HUDEP-2 (cell line): ENCODE measurements around the gene CLEC9A.
A peak's percentile ranks its signal among the peaks of the same experiment; 100 is the strongest.

ENCODE experiments used
- DNase-seq, 76 experiments: peaks; one replicate each; lab custom pipeline; 2025; ENCODE audit not compliant: unreplicated experiment in 76 of 76; lab: John Stamatoyannopoulos, UW

Gene CLEC9A

DNA sequence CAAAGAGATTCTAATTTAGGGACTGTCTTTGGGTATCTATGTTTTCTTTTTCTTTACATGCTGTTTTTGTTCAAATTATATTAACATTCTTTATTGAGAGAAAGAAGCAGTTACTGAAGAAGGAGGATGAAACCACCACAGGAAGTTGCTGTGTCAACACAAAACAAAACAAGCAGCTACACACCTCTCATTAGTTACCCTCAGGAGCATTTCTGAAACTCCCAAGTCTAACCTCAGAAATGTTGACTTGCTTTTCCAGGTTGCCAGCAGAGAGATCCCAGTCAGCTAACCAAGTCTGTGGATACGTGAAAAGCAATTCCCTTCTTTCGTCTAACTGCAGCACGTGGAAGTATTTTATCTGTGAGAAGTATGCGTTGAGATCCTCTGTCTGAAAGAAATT is 34.8 kb downstream of the CLEC9A start:
- no peak for DNase-seq

DNA sequence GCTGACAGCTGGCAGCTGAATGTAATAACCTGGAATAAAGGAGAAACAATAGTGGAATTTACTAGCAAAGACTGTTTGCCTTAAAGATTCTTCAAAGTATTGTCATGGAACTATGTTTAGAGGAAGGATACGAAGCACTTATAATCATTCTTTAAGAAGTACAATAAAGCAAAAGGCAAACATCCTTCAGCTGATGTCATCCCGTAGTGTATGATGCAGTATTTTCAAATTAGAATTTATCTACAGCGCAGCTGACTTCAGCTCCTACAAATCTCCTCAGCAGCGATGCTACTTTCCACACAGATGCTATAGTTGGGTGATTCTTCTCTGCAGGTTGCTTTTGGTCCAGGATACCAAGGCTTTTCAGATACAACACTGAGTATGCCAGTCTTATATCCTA is 36.8 kb downstream of the CLEC9A start:
- DNase-seq, result no peak

- no peak for DNase-seq
These were observed 37.5 kb downstream of the CLEC9A start for GRCh38 chr12:10067942-10068341.

DNA sequence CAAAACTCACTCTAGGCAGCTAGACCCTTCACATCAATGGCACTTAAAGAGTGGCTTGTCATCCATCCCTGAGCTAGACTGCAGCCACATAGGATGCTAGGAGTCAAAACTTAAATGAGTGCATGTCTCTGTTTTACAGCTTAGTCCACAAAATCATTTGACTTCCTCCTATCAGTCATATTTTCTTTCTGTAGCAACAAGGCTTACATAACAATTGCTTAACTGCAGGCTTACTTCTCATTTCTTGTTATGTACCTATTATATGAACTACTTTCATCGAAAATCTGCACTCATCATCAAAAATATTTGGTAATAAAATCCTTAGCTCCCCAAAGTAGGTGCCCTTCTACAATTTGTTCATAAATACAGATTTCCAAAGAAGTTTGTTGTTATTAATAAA is 38.2 kb downstream of the CLEC9A start:
- no peak for DNase-seq

DNA sequence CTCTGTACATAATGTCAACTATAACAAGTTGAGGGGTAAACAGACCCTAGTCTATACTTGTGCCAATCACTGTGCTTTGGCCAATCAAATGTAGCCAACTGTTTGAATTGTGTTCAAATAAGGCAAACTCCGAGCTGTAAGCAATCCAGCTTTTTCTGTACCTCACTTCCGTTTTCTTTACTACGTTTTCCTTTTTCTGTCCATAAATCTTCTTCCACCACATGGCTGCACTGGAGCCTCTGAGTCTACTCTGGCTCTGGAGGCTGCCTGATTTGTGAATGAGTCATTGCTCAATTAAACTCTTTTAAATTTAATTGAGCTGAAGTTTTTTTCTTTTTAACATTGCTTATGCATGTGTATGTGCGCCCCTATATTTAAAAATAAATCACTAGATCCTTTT is 38.6 kb downstream of the CLEC9A start:
- no peak for DNase-seq

GRCh38 chr12:10069976-10070375 is 39.5 kb downstream of the CLEC9A start:
- DNase-seq, result no peak

DNA sequence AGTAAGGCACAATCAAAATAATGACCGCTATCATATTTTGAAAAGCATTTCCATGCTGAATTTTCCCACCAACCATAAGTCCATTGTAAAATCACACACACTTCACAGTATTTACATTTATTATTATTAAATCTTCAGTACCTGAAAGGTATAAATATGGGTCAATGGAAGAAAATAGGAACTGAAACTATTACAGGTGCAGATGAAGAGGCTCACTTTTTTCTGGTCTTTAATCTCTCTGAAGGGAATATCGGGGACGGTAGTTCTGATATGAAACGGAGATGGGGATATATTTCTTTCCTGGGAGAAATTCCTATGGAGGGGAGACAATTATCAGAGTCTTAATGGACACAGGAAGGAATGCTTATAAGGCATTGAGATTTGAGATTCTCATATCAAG is 39.9 kb downstream of the CLEC9A start:
- DNase-seq, result no peak

- DNase-seq, result peak in 1 of 76 experiments; percentile 2
These were observed 41.6 kb downstream of the CLEC9A start for GRCh38 chr12:10072131-10072530.

DNA sequence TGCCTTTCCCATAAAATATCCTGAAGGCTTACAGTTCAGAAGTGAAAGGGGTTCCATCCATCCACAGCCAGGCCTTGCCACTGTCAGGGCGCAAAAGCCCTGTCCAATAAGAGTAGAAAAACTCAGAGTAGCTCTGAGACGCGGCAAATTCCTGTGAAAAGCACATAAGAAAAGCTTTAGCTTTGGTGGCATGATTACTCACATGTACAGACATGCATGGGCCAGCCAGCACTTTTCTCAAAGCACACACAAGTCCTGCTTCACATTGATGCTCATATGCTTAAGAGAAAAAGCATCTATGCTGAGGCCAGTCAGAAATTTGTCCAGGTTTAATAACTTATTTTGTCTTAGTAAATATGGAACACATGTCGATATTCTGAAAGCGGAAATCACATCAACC is 42.8 kb downstream of the CLEC9A start:
- no peak for DNase-seq

- no peak for DNase-seq
These were observed 45.0 kb downstream of the CLEC9A start for GRCh38 chr12:10075451-10075850.

- no peak for DNase-seq
These were observed 51.8 kb downstream of the CLEC9A start for GRCh38 chr12:10082117-10082874.

GRCh38 chr12:10084733-10085132 is 54.3 kb downstream of the CLEC9A start:
- no peak for DNase-seq

DNA sequence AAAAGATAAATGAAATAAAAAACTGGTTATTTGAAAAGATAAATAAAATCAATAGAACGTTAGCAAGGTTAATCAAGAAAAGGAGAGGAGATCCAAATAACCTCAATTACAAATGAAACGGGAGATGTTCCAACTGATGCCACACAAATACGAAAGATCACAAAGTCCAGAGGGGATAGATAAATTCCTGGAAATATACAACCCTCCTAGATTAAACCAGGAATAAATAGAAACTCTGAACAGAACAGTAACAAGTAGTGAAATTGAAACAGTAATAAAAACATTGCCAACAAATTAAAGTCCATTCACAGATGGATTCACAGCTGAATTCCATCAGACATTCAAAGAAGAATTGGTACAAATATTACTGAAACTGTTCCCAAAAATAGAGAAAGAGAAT is 55.9 kb downstream of the CLEC9A start:
- no peak for DNase-seq

DNA sequence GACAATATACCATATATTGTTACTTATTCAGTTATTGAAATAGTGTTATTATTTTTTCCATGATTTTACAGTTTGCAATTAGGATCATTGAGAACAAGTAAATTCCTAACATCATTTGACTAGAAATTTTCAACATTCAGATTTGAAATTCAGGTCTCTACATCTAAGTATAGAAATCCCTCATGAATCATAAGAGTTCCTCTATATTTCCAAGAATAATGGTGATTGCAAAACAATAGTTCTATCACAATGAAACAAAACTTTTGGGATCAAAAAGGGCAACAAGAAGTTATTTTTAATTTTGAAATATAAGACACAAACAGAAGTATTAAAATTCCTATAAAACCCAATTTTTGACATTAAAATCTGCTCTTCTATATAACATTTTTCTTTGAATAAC is 57.5 kb downstream of the CLEC9A start:
- no peak for DNase-seq

DNA sequence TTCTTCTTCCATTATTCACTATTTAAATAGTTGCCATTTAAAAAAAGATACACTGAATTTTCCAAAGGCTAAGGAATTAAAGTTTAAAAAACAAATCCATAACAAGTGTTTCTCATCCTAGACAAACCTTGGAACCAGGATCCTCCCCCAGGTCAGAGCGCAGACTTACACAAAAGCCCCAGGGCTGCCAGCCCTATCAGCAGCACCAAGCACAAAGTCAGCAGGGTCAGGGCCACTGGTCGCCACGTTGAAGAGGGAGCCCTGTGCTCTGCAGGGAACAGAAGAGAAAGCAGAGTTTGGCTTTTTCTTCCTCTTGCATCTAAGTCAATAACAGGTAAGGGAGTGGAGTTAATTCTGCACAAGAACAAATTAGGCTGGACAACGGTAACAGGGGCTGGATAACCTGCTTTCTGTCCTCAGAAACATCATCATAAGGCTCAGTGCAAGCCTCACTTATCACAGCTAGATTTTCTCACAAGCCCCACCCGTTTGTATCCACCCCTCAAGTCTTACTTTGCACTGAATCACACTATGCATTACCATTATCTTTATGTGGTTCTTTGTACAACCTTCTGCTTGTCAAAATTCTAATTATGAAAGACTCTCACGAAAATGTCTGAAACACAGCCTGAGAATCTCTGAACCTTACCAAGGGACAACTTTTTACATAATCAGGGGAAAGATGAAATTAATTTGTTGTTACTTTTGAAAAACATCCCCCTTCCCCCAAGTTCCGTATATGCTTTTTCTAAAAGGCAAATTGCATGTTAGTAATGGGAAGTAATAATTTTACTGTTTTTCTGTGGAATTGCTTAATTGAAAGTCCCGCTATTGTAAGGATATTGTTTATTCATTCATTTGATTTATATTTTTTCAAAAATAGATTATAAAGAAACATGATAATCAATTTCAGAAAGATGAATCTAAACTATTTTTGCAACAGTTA is 58.7 kb downstream of the CLEC9A start:
- no peak for DNase-seq

DNA sequence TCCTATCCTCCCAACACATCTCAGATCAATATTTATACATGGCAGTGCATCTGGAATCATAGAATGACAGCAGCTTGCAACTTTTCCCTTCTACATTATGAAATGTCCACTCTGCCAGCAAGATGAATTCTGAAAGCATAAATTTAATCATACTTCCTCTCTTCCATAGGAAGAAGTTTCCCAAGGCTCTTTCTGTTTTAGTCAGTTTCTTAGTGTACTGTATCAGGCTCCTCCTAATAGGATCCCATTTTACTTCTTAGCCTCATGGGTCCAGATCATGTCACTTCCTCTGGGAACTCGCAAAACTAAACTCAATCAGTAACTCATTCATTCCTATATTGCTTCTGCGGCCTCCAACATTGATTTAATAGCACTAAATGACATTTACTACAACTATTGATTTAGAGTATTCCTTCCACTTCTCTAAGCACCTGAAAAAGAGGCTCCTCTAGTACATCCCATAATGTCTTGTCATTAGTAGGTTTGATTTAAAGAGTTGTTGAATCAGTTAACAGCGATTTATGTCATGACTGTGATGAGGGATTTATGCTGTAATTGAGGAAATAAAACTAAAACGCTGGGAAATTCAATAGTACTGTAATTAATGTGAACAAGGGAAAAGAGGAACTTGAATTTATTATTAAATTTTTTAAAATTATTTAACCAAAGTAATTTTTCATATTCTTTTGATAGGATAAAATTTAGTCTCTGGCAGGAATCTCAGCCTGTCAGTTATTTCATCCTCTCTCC is 64.3 kb downstream of the CLEC9A start:
- DNase-seq, result no peak

DNA sequence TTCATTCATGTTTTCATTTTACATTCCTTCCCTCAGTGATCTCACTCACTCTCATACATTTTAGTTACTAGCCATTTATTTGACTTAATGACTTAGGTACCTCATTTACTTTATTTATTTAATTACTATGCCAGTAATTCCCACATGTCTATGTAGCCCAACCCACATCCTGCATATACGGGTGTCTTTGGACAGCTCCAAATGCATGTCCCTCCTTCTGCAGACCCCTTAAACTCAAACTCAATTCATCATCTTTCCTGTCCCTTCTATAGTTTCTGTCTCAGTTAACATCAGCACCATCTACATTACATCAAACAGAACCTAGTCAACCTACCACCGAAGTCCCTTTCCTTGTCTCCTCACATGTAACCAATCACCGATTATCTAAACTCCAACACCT is 65.5 kb downstream of the CLEC9A start:
- DNase-seq, result no peak

- DNase-seq, result no peak
These were observed 67.0 kb downstream of the CLEC9A start for GRCh38 chr12:10097521-10097920.

- DNase-seq, result no peak
These were observed 68.3 kb downstream of the CLEC9A start, which contains the start of gene CLEC1A for GRCh38 chr12:10098791-10099190. Gene CLEC1A, minus strand, starts transcription at chr12:10098985. Its CDS starts 63 bp downstream, at chr12:10098922.

DNA sequence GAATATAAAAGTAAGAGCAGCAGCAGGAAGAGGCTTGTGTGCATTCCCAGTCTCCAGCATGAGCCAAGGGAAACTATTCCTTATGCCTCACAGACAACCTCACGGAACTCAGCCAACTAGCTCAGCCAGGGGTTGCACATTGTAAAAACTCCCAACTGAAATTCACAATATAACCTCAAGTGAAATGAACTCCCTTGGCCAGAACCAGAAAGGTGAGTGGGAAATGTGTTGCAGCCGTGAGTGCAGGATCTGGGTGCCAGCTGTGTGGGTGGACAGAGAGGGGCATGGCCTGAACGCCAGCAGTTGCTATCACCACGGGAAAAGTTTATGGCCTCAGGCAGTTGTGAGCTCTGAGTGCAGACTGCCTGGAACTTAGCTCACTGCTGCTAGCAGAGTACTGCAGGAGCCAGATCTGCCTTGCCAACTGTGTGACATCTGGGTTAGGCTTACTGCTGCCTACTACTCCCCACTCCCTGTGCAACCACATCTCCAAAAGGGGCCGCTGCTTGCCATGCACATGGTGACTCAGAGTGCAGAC is 70.6 kb downstream of the CLEC9A start:
- no peak for DNase-seq
